ENCODE data around the gene RPA1. TPM values are rescaled to one million over a fixed set of nuclear protein-coding genes. Genes with fewer than 3 reads are reported as not detected.

The RPA1 gene
- polyA plus RNA-seq, 3 donors: 18.5 to 27.4 (median 23.8) TPM

GRCh38 chr17:1898332-1898731, 68.5 kb downstream of the RPA1 start:
- H3K4me1 Mint-ChIP-seq: no peaks in the 10 kb centered on the region
- Histone ChIP-seq H3K9ac (ENCODE audit: insufficient read depth, low read length, poor library complexity, severe bottlenecking) (no peak overlapping the region), H4K20me1 (ENCODE audit: insufficient read depth, low read length) (no peaks in the 10 kb centered on the region), H3K9me3 (replicated peaks in 1 of 2; ENCODE audit: control insufficient read depth in 1 of 2, insufficient read depth in 1 of 2, low read length in 2 of 2) (no peaks in the 10 kb centered on the region), H3K4me3 (replicated peaks in 1 of 3; ENCODE audit: low read depth in 2 of 3, low read length in 3 of 3) (no peak overlapping the region), H2AFZ (ENCODE audit: insufficient read depth, low read depth, low read length, poor library complexity, severe bottlenecking) (no peak overlapping the region), H3K4me2 (replicated peaks; ENCODE audit: extremely low read depth, low read length, poor library complexity, severe bottlenecking) (no peak overlapping the region), H3K27ac (ENCODE audit: low read depth in 1 of 2, low read length in 2 of 2) (no peak overlapping the region), H3K27me3 (ENCODE audit: control insufficient read depth in 2 of 2, insufficient read depth in 2 of 2, low read length in 2 of 2) (no peaks in the 10 kb centered on the region), H3K4me1 (ENCODE audit: control insufficient read depth in 1 of 2, insufficient read depth in 2 of 2, low read length in 2 of 2) (no peaks in the 10 kb centered on the region), H3K79me2 (ENCODE audit: insufficient read depth, low read length) (no peaks in the 10 kb centered on the region), H3K36me3 (replicated peaks in 1 of 2; ENCODE audit: control insufficient read depth in 1 of 2, insufficient read depth in 2 of 2, low read length in 2 of 2) (peaks cover 42 to 57% of the 10 kb centered on the region in 2 donors)
- intact Hi-C loops (cut with micrococcal nuclease): no loop called here
- 100% methylated on average over 7 of the region's 17 CpGs for WGBS (ENCODE audit: insufficient coverage)
- TF ChIP-seq CTCF (IDR thresholded peaks at IDR 0.05): no peak
- no peak for DNase-seq
- peaks cover 53 to 54% of the 10 kb centered on the region in 2 donors for H3K36me3 Mint-ChIP-seq
- no peak overlapping the region for H3K27ac Mint-ChIP-seq
- no peak overlapping the region for H3K4me3 Mint-ChIP-seq
- peaks cover 0 to 4% (median 2%) of the 10 kb centered on the region in 3 donors for H3K27me3 Mint-ChIP-seq (ENCODE audit: low read depth in 3 of 3)
- no peaks in the 10 kb centered on the region for H3K9me3 Mint-ChIP-seq

- H3K4me3 Mint-ChIP-seq: no peak overlapping the region
- no peaks in the 10 kb centered on the region for H3K9me3 Mint-ChIP-seq
- H3K27ac Mint-ChIP-seq: no peak overlapping the region
- no peaks in the 10 kb centered on the region for H4K20me1 ChIP-seq (ENCODE audit: insufficient read depth, low read length)
- H3K9ac ChIP-seq (ENCODE audit: insufficient read depth, low read length, poor library complexity, severe bottlenecking): no peak overlapping the region
- H3K36me3 ChIP-seq (replicated peaks in 1 of 2; ENCODE audit: control insufficient read depth in 1 of 2, insufficient read depth in 2 of 2, low read length in 2 of 2): peaks cover 42 to 51% of the 10 kb centered on the region in 2 donors
- H3K4me1 ChIP-seq (ENCODE audit: control insufficient read depth in 1 of 2, insufficient read depth in 2 of 2, low read length in 2 of 2): no peaks in the 10 kb centered on the region
- TF ChIP-seq CTCF (IDR thresholded peaks at IDR 0.05): no peak
- DNase-seq: no peak
- intact Hi-C loops (cut with micrococcal nuclease): no loop called here
- whole genome bisulfite sequencing (ENCODE audit: insufficient coverage): 87% methylated on average over 9 of the region's 12 CpGs
- H3K27me3 Mint-ChIP-seq (ENCODE audit: low read depth in 3 of 3): peaks cover 0 to 8% (median 2%) of the 10 kb centered on the region in 3 donors
- no peak overlapping the region for H2AFZ ChIP-seq (ENCODE audit: insufficient read depth, low read depth, low read length, poor library complexity, severe bottlenecking)
- H3K36me3 Mint-ChIP-seq: peaks cover 50% of the 10 kb centered on the region in 2 donors
- no peak overlapping the region for H3K4me2 ChIP-seq (replicated peaks; ENCODE audit: extremely low read depth, low read length, poor library complexity, severe bottlenecking)
- H3K4me1 Mint-ChIP-seq: no peaks in the 10 kb centered on the region
- no peaks in the 10 kb centered on the region for H3K9me3 ChIP-seq (replicated peaks in 1 of 2; ENCODE audit: control insufficient read depth in 1 of 2, insufficient read depth in 1 of 2, low read length in 2 of 2)
- no peak overlapping the region for H3K27ac ChIP-seq (ENCODE audit: low read depth in 1 of 2, low read length in 2 of 2)
- no peak overlapping the region for H3K4me3 ChIP-seq (replicated peaks in 1 of 3; ENCODE audit: low read depth in 2 of 3, low read length in 3 of 3)
- H3K27me3 ChIP-seq (ENCODE audit: control insufficient read depth in 2 of 2, insufficient read depth in 2 of 2, low read length in 2 of 2): peaks cover 0 to under 1% of the 10 kb centered on the region in 2 donors
- H3K79me2 ChIP-seq (ENCODE audit: insufficient read depth, low read length): no peaks in the 10 kb centered on the region
Measured at GRCh38 chr17:1898872-1899271, 69.1 kb downstream of the RPA1 start.

All from CD14-positive monocyte (primary cell).